MM.1S (cell line): Measurements from ENCODE around the gene ARMS2.

Experiments used
- DNase-seq: peaks from one replicate; pipeline ENCODE4 v3.0.0-alpha.2; 2015
- H2AFZ ChIP-seq: fragments of 300-600 bp; sonication (generic); 2 replicates; pipeline ENCODE4 v1.6.0; 2016; ENCODE audit warnings: antibody characterized with exemption, low read length
- H3F3A ChIP-seq: fragments of 300-600 bp; sonication (generic); 2 replicates; pipeline ENCODE4 v1.6.1; 2016; ENCODE audit warnings: mild to moderate bottlenecking, antibody characterized with exemption, low read length, moderate library complexity, mixed read lengths; ENCODE audit not compliant: insufficient read depth
- H3K27ac ChIP-seq: fragments of 300-600 bp; sonication (generic); 2 replicates; pipeline ENCODE4 v1.5.1; 2016; ENCODE audit warnings: mild to moderate bottlenecking, low read length
- H3K27me3 ChIP-seq: fragments of 300-600 bp; sonication (generic); replicated peaks from 2 replicates; pipeline ENCODE4 v1.6.0; 2016; ENCODE audit warnings: low read length; ENCODE audit not compliant: insufficient read depth
- H3K36me3 ChIP-seq: fragments of 300-600 bp; sonication (generic); replicated peaks from 2 replicates; pipeline ENCODE4 v1.6.1; 2016; ENCODE audit warnings: mild to moderate bottlenecking, low read length, mixed read lengths; ENCODE audit not compliant: insufficient read depth
- H3K4me1 ChIP-seq: fragments of 300-600 bp; sonication (generic); 2 replicates; pipeline ENCODE4 v1.6.1; 2016; ENCODE audit warnings: low read length, mixed read lengths
- H3K4me2 ChIP-seq: fragments of 300-600 bp; sonication (generic); 2 replicates; pipeline ENCODE4 v1.6.0; 2016; ENCODE audit warnings: low read depth, low read length
- H3K4me3 ChIP-seq: fragments of 300-600 bp; sonication (generic); 2 replicates; pipeline ENCODE4 v1.5.1; 2016; ENCODE audit warnings: low read length, mixed read lengths
- H3K79me2 ChIP-seq: fragments of 300-600 bp; sonication (generic); 2 replicates; pipeline ENCODE4 v1.6.1; 2016; ENCODE audit warnings: mixed run types, low read length, mixed read lengths
- H3K9ac ChIP-seq: fragments of 300-600 bp; sonication (generic); 2 replicates; pipeline ENCODE4 v1.6.1; 2016; ENCODE audit warnings: low read length, mixed read lengths
- H3K9me2 ChIP-seq: fragments of 300-600 bp; sonication (generic); replicated peaks from 2 replicates; pipeline ENCODE4 v1.6.1; 2016; ENCODE audit warnings: mild to moderate bottlenecking, low read length, mixed read lengths; ENCODE audit not compliant: insufficient read depth
- H3K9me3 ChIP-seq: fragments of 300-600 bp; sonication (generic); replicated peaks from 2 replicates; pipeline ENCODE4 v1.6.1; 2016; ENCODE audit warnings: mild to moderate bottlenecking, low read length, mixed read lengths; ENCODE audit not compliant: insufficient read depth
- H4K20me1 ChIP-seq: fragments of 300-600 bp; sonication (generic); 2 replicates; pipeline ENCODE4 v1.6.1; 2016; ENCODE audit warnings: mild to moderate bottlenecking, low read length, moderate library complexity, mixed read lengths; ENCODE audit not compliant: insufficient read depth
- CTCF ChIP-seq: fragments of 300-600 bp; sonication (generic); IDR thresholded peaks from 2 replicates; pipeline ENCODE4 v1.5.1; 2016; ENCODE audit warnings: antibody characterized with exemption, low read length, mixed read lengths
- EZH2 ChIP-seq: fragments of 300-600 bp; sonication (generic); optimal IDR thresholded peaks from 2 replicates; pipeline ENCODE3; 2017; ENCODE audit warnings: low read depth, mild to moderate bottlenecking, antibody characterized with exemption, low read length, mixed read lengths
- EZH2phosphoT487 ChIP-seq: fragments of 300-600 bp; sonication (generic); IDR thresholded peaks from 2 replicates; pipeline ENCODE4 v1.6.1; 2018; ENCODE audit warnings: antibody characterized with exemption, low read length

The ARMS2 gene

GRCh38 chr10:122463466-122464249, 9.2 kb downstream of the ARMS2 start:
- H3K9me3 ChIP-seq, result no peaks in the 10 kb centered on the region
- H3K9me2 ChIP-seq, result no peaks in the 10 kb centered on the region
- no peak overlapping the region for H3K9ac ChIP-seq
- no peak overlapping the region for H3K4me3 ChIP-seq
- H3K4me2 ChIP-seq, result no peak overlapping the region
- no peaks in the 10 kb centered on the region for H3F3A ChIP-seq
- no peak overlapping the region for H2AFZ ChIP-seq
- TF ChIP-seq EZH2 (no peak), CTCF (no peak), EZH2phosphoT487 (no peak)
- no peaks in the 10 kb centered on the region for H3K79me2 ChIP-seq
- no peak for DNase-seq
- H4K20me1 ChIP-seq, result no peaks in the 10 kb centered on the region
- H3K4me1 ChIP-seq, result no peaks in the 10 kb centered on the region
- no peak overlapping the region for H3K27ac ChIP-seq
- H3K36me3 ChIP-seq, result no peaks in the 10 kb centered on the region
- H3K27me3 ChIP-seq, result peaks cover 4% of the 10 kb centered on the region; the same call in 1 of the 2 replicates

- no peaks in the 10 kb centered on the region for H4K20me1 ChIP-seq
These were observed 9.7 kb downstream of the ARMS2 start for GRCh38 chr10:122464250-122464510.

DNA sequence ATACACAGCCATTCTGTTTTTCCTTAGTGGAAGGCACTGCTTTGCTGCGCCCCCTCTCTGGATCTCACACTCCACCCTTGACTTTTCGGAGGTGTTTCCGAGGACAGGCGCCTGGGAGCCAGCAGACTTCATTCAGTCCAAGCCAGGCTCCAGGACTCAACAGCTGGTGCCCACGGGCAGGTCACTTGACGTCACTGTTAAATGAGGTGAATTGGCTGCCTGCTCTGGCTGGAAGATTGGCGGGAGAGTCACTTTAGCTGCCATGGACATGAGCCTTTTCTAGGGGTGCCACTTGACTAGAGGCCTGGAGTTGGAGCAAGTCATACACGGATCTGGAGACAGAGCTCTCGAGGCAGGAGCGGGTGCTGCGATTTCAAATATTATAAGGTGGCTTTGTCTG, 10.1 kb downstream of the ARMS2 start:
- no peaks in the 10 kb centered on the region for H3F3A ChIP-seq
- TF ChIP-seq EZH2 (no peak), CTCF (no peak), EZH2phosphoT487 (no peak)
- no peak overlapping the region for H3K27ac ChIP-seq
- no peak overlapping the region for H2AFZ ChIP-seq
- no peaks in the 10 kb centered on the region for H3K9me2 ChIP-seq
- no peaks in the 10 kb centered on the region for H3K9me3 ChIP-seq
- no peak overlapping the region for H3K9ac ChIP-seq
- no peaks in the 10 kb centered on the region for H4K20me1 ChIP-seq
- H3K4me3 ChIP-seq, result no peak overlapping the region
- peaks cover 4% of the 10 kb centered on the region; the same call in 1 of the 2 replicates for H3K27me3 ChIP-seq
- H3K36me3 ChIP-seq, result no peaks in the 10 kb centered on the region
- H3K4me2 ChIP-seq, result no peak overlapping the region
- H3K79me2 ChIP-seq, result no peaks in the 10 kb centered on the region
- H3K4me1 ChIP-seq, result no peaks in the 10 kb centered on the region
- no peak for DNase-seq

More at GRCh38 chr10:122464250-122464510, 9.7 kb downstream of the ARMS2 start:
- H3K4me3 ChIP-seq, result no peak overlapping the region
- peaks cover 4% of the 10 kb centered on the region; the same call in 1 of the 2 replicates for H3K27me3 ChIP-seq
- no peak for DNase-seq
- no peak overlapping the region for H3K9ac ChIP-seq
- no peak overlapping the region for H3K4me2 ChIP-seq
- TF ChIP-seq EZH2phosphoT487, result no peak
- TF ChIP-seq CTCF, result no peak
- TF ChIP-seq EZH2, result no peak
- H3F3A ChIP-seq, result no peaks in the 10 kb centered on the region
- no peaks in the 10 kb centered on the region for H3K9me2 ChIP-seq
- H2AFZ ChIP-seq, result no peak overlapping the region
- no peaks in the 10 kb centered on the region for H3K36me3 ChIP-seq
- H3K9me3 ChIP-seq, result no peaks in the 10 kb centered on the region
- no peaks in the 10 kb centered on the region for H3K4me1 ChIP-seq
- no peaks in the 10 kb centered on the region for H3K79me2 ChIP-seq
- H3K27ac ChIP-seq, result no peak overlapping the region
